CD4-positive, alpha-beta memory T cell (primary cell): ENCODE results near the gene CCDC34. TPM values are rescaled to one million over a fixed set of nuclear protein-coding genes. Genes with fewer than 3 reads are reported as not detected.

Experiments used
- CTCF ChIA-PET: fragments of 350-600 bp; sonication (Branson Sonifier 250); formaldehyde crosslinking; loops from one replicate; lab custom pipeline; 2021; ENCODE audit warnings: inconsistent platforms; ENCODE audit not compliant: partially characterized antibody; lab: Charles Lee
- POLR2A ChIA-PET: fragments of 350-600 bp; sonication (Branson Sonifier 250); formaldehyde crosslinking; loops from one replicate; lab custom pipeline; 2021; ENCODE audit not compliant: partially characterized antibody; lab: Charles Lee
- DNase-seq, 5 donors: peaks; one replicate each; pipeline versions ENCODE4 v3.0.0 to v3.0.0-alpha.2; 2020 to 2022; ENCODE audit warnings: mixed read lengths in 1 of 5
- H3K27ac ChIP-seq: one replicate; pipeline ENCODE4 v1.7.0; 2013; ENCODE audit warnings: low read depth, low read length
- H3K27me3 ChIP-seq: 2 replicates; pipeline ENCODE4 v1.7.0; 2013; ENCODE audit warnings: mild to moderate bottlenecking, low read length, moderate library complexity; ENCODE audit not compliant: insufficient read depth
- H3K36me3 ChIP-seq: 2 replicates; pipeline ENCODE4 v1.7.0; 2013; ENCODE audit warnings: mild to moderate bottlenecking, low read length, moderate library complexity; ENCODE audit not compliant: insufficient read depth
- H3K4me1 ChIP-seq: 2 replicates; pipeline ENCODE4 v1.7.0; 2013; ENCODE audit warnings: mild to moderate bottlenecking, low read length, moderate library complexity; ENCODE audit not compliant: insufficient read depth
- H3K4me3 ChIP-seq, 2 donors: one replicate each; pipeline ENCODE4 v1.7.0; 2013; ENCODE audit warnings: low read length in 2 of 2, mild to moderate bottlenecking in 1 of 2
- H3K9me3 ChIP-seq, 2 donors: one replicate each; pipeline ENCODE4 v1.7.0; 2013; ENCODE audit warnings: low read length in 2 of 2, control low read depth in 1 of 2; ENCODE audit not compliant: control insufficient read depth in 1 of 2
- H3K27ac Mint-ChIP-seq, 7 donors: one replicate each; pipeline ENCODE4 v1.8.0; 2020 to 2021; ENCODE audit warnings: mixed read lengths in 7 of 7, mild to moderate bottlenecking in 6 of 7, inconsistent platforms in 3 of 7, moderate library complexity in 3 of 7
- H3K27me3 Mint-ChIP-seq, 2 donors: one replicate each; pipeline ENCODE4 v1.8.0; 2020 to 2021; ENCODE audit warnings: mixed read lengths in 2 of 2
- H3K36me3 Mint-ChIP-seq, 2 donors: one replicate each; pipeline ENCODE4 v1.8.0; 2020 to 2021; ENCODE audit warnings: mixed read lengths in 2 of 2, inconsistent platforms in 1 of 2, mild to moderate bottlenecking in 1 of 2
- H3K4me1 Mint-ChIP-seq, 4 donors: one replicate each; pipeline ENCODE4 v1.8.0; 2020 to 2021; ENCODE audit warnings: mixed read lengths in 4 of 4, mild to moderate bottlenecking in 1 of 4
- H3K4me3 Mint-ChIP-seq, 8 donors: one replicate each; pipeline ENCODE4 v1.8.0; 2020 to 2021; ENCODE audit warnings: mixed read lengths in 8 of 8, mild to moderate bottlenecking in 7 of 8, moderate library complexity in 6 of 8, inconsistent platforms in 3 of 8
- H3K9me3 Mint-ChIP-seq, 8 donors: one replicate each; pipeline ENCODE4 v1.8.0; 2020 to 2021; ENCODE audit warnings: mixed read lengths in 8 of 8, mild to moderate bottlenecking in 5 of 8, inconsistent platforms in 3 of 8, moderate library complexity in 1 of 8
- intact Hi-C: fragments of 100-400 bp; cut with micrococcal nuclease; formaldehyde crosslinking; loops from one replicate; pipeline ENCODE4 v1.15.1; 2023
- polyA plus RNA-seq, 2 donors: library from polyadenylated mRNA; unstranded; fragments of 300-500 nt; fragmentation: Illumina TruSeq; gene quantifications; one replicate each; pipeline ENCODE4 v1.2.3, GENCODE V29; 2021
- total RNA-seq, 2 experiments: library from RNA; stranded (reverse); gene quantifications; one replicate each; pipeline ENCODE4 v1.2.3, GENCODE V29; 2021

CCDC34 gene
- total and polyA plus RNA-seq, 4 experiments from 2014 or later = 0.94 to 3.7 (median 2.7) TPM

- Mint-ChIP-seq H3K4me1 (no peaks in the 10 kb centered on the region), H3K36me3 (no peaks in the 10 kb centered on the region), H3K4me3 (no peak overlapping the region), H3K27me3 (peaks cover 4 to 6% of the 10 kb centered on the region in 2 donors), H3K27ac (no peak overlapping the region), H3K9me3 (no peaks in the 10 kb centered on the region)
- POLR2A ChIA-PET = no interaction called here
- Histone ChIP-seq H3K27ac (no peak overlapping the region), H3K4me3 (no peak overlapping the region), H3K4me1 (no peaks in the 10 kb centered on the region), H3K36me3 (no peaks in the 10 kb centered on the region), H3K9me3 (no peaks in the 10 kb centered on the region), H3K27me3 (no peaks in the 10 kb centered on the region)
- CTCF ChIA-PET = no interaction called here
- intact Hi-C loops = no loop called here
- DNase-seq = no peak
Measured at GRCh38 chr11:27406498-27407354, 43.7 kb upstream of the CCDC34 start.

DNA sequence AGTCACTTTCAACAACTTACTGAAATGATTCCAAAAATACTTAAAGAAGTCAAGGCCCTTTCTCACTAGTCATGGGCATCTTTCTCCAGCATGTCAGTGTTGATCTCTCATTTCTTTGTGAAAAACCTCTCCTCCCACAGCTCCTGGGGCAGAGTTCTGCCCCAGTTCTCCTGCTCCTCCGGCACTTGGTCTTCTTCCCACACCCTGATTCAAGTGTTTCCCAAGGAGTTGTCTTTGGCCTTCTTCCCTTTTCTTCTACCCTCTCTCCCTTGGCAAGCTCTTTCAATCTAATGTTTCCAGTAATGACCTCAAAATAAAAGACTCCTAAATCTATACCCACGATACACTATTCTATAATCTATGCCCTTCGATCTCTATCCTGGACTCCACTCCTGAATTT is 42.1 kb upstream of the CCDC34 start:
- ChIA-PET CTCF (no interaction called here), POLR2A (no interaction called here)
- no peaks in the 10 kb centered on the region for H3K9me3 Mint-ChIP-seq
- H3K9me3 ChIP-seq = no peaks in the 10 kb centered on the region
- H3K27ac ChIP-seq = no peak overlapping the region
- H3K4me3 ChIP-seq = no peak overlapping the region
- no peaks in the 10 kb centered on the region for H3K4me1 Mint-ChIP-seq
- H3K27ac Mint-ChIP-seq = no peak overlapping the region
- H3K27me3 Mint-ChIP-seq = peaks cover 4 to 6% of the 10 kb centered on the region in 2 donors
- intact Hi-C loops = no loop called here
- no peaks in the 10 kb centered on the region for H3K36me3 ChIP-seq
- H3K27me3 ChIP-seq = no peaks in the 10 kb centered on the region
- H3K4me1 ChIP-seq = no peaks in the 10 kb centered on the region
- no peak overlapping the region for H3K4me3 Mint-ChIP-seq
- H3K36me3 Mint-ChIP-seq = no peaks in the 10 kb centered on the region
- DNase-seq = no peak

DNA sequence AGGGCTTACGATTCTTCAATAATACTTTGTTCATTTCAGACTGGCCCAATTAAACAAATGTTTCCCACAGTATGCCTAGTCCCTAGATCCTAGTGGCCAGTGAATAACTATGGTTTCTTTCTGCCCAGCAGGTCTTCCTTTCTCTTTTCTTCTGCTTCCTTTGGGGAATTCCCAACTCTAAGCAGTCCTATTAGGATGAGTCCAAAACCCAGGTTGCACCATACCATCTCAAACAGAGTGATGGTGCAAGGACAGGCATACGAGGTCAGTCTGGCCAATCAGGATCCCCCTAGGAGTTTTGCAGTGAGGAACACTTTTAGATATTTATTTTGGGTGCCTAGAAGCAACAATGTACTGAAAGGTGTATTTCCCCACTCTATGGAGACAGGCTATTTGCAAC is 41.4 kb upstream of the CCDC34 start:
- H3K4me1 Mint-ChIP-seq = no peaks in the 10 kb centered on the region
- intact Hi-C loops = no loop called here
- ChIA-PET CTCF (no interaction called here), POLR2A (no interaction called here)
- no peaks in the 10 kb centered on the region for H3K36me3 Mint-ChIP-seq
- Histone ChIP-seq H3K36me3 (no peaks in the 10 kb centered on the region), H3K27ac (no peak overlapping the region), H3K4me1 (no peaks in the 10 kb centered on the region), H3K9me3 (no peaks in the 10 kb centered on the region), H3K27me3 (no peaks in the 10 kb centered on the region), H3K4me3 (no peak overlapping the region)
- no peak overlapping the region for H3K27ac Mint-ChIP-seq
- H3K4me3 Mint-ChIP-seq = no peak overlapping the region
- H3K9me3 Mint-ChIP-seq = no peaks in the 10 kb centered on the region
- peaks cover under 1 to 3% of the 10 kb centered on the region in 2 donors for H3K27me3 Mint-ChIP-seq
- DNase-seq = no peak

- Histone ChIP-seq H3K36me3 (no peaks in the 10 kb centered on the region), H3K4me1 (no peaks in the 10 kb centered on the region), H3K27me3 (no peaks in the 10 kb centered on the region), H3K9me3 (no peaks in the 10 kb centered on the region), H3K27ac (no peak overlapping the region), H3K4me3 (no peak overlapping the region)
- Mint-ChIP-seq H3K9me3 (no peaks in the 10 kb centered on the region), H3K27me3 (peaks cover 2% of the 10 kb centered on the region in 2 donors), H3K27ac (no peak overlapping the region), H3K4me3 (no peak overlapping the region), H3K4me1 (no peaks in the 10 kb centered on the region), H3K36me3 (no peaks in the 10 kb centered on the region)
- POLR2A ChIA-PET = no interaction called here
- no peak for DNase-seq
- intact Hi-C loops = no loop called here
- CTCF ChIA-PET = no interaction called here
Measured at GRCh38 chr11:27403195-27403594, 40.2 kb upstream of the CCDC34 start.

DNA sequence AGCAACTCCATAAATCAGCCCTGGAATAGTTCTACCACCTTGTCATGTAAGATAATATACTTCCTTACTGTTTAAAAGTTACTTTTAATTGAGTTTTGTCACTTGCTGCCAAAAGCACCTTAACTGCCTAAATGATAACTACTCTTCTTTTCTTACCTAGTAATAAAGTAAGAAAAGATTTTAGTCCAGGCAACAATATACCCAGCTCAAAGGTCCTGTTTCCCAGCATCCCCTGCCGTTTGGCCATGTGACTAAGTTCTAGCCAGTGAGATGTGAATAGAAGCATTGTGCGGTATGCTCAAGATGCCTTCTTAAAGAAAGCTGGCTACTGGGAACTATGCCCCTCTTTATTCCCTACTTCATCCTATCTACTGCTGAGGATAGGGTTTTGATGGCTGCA is 39.4 kb upstream of the CCDC34 start:
- H3K27me3 ChIP-seq = no peaks in the 10 kb centered on the region
- Mint-ChIP-seq H3K36me3 (no peaks in the 10 kb centered on the region), H3K4me3 (no peak overlapping the region), H3K9me3 (no peaks in the 10 kb centered on the region), H3K27ac (no peak overlapping the region), H3K4me1 (no peaks in the 10 kb centered on the region), H3K27me3 (peaks cover 2 to 4% of the 10 kb centered on the region in 2 donors)
- intact Hi-C loops = no loop called here
- no peaks in the 10 kb centered on the region for H3K4me1 ChIP-seq
- ChIA-PET CTCF (no interaction called here), POLR2A (no interaction called here)
- no peak overlapping the region for H3K27ac ChIP-seq
- no peak overlapping the region for H3K4me3 ChIP-seq
- H3K36me3 ChIP-seq = no peaks in the 10 kb centered on the region
- DNase-seq = no peak
- no peaks in the 10 kb centered on the region for H3K9me3 ChIP-seq

- Mint-ChIP-seq H3K4me3 (no peak overlapping the region), H3K36me3 (no peaks in the 10 kb centered on the region), H3K27me3 (peaks cover 5 to 7% of the 10 kb centered on the region in 2 donors), H3K27ac (no peak overlapping the region), H3K9me3 (no peaks in the 10 kb centered on the region), H3K4me1 (no peaks in the 10 kb centered on the region)
- POLR2A ChIA-PET = no interaction called here
- Histone ChIP-seq H3K4me1 (no peaks in the 10 kb centered on the region), H3K27ac (no peak overlapping the region), H3K4me3 (no peak overlapping the region), H3K9me3 (no peaks in the 10 kb centered on the region), H3K36me3 (no peaks in the 10 kb centered on the region), H3K27me3 (no peaks in the 10 kb centered on the region)
- CTCF ChIA-PET = no interaction called here
- intact Hi-C loops = no loop called here
- no peak for DNase-seq
Measured at GRCh38 chr11:27401833-27402316, 38.9 kb upstream of the CCDC34 start.

DNA sequence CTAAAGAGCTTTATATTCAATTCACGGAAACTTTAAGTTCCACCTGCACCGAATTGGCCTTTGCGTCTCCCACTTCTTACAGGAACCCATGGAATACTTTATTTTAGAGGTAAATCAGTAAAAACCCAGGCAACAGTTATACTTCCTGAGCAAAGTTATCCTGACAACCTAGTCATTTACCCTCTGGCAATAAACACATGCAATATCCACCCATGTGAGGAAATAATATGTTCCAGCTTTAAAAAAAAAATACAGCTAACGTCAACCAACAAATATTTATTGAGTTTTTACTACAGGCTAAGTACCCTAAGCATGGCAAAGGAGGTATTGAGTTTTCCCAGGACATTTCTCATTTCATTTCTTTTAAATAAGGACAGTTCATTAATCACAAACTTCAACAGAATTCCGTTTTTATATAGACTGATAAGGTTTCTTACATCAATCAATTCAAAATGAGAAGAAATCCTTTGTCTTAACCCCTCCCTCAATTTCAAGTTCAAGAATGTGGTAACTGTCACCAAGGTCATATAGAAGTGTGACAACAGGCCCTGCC is 38.3 kb upstream of the CCDC34 start:
- H3K9me3 Mint-ChIP-seq = no peaks in the 10 kb centered on the region
- CTCF ChIA-PET = no interaction called here
- intact Hi-C loops = no loop called here
- Histone ChIP-seq H3K36me3 (no peaks in the 10 kb centered on the region), H3K27ac (no peak overlapping the region), H3K4me3 (no peak overlapping the region), H3K27me3 (no peaks in the 10 kb centered on the region), H3K4me1 (no peaks in the 10 kb centered on the region), H3K9me3 (no peaks in the 10 kb centered on the region)
- H3K36me3 Mint-ChIP-seq = no peaks in the 10 kb centered on the region
- no peak overlapping the region for H3K27ac Mint-ChIP-seq
- no peak for DNase-seq
- no peak overlapping the region for H3K4me3 Mint-ChIP-seq
- POLR2A ChIA-PET = no interaction called here
- peaks cover 6 to 7% of the 10 kb centered on the region in 2 donors for H3K27me3 Mint-ChIP-seq
- H3K4me1 Mint-ChIP-seq = no peaks in the 10 kb centered on the region
